GM10248 (cell line): ENCODE measurements around the gene DRAP1.

ENCODE experiments used
- CTCF ChIA-PET: fragments of 300-600 bp; sonication (Branson Sonifier 250); formaldehyde crosslinking; extraction: SDS; loops from one replicate; lab custom pipeline; 2021; ENCODE audit warnings: antibody characterized with exemption; lab: Yijun Ruan, JAX
- POLR2A ChIA-PET: fragments of 350-650 bp; sonication (Branson Sonifier 250); formaldehyde crosslinking; extraction: SDS; loops from one replicate; lab custom pipeline; 2020; ENCODE audit warnings: antibody characterized with exemption; lab: Yijun Ruan, JAX
- DNase-seq: peaks from one replicate; pipeline ENCODE4 v3.0.0; 2012; ENCODE audit errors: extremely low spot score
- CTCF ChIP-seq: IDR thresholded peaks from 2 replicates; pipeline ENCODE4 v1.5.1; 2012; ENCODE audit warnings: mild to moderate bottlenecking, low read depth; ENCODE audit errors: extremely low read depth, missing control alignments, control extremely low read depth

The DRAP1 gene

GRCh38 chr11:65912845-65913244, 6.4 kb upstream of the DRAP1 start:
- TF ChIP-seq CTCF: no peak
- peak; percentile 52 for DNase-seq
- ChIA-PET CTCF (interaction anchor here (1.0 to 2.9 kb wide), 6 partner anchors 10 to 201 kb away, joined by 3 to 15 read pairs (median 6); partner anchors contain the start of genes FIBP and KAT5), POLR2A (no interaction called here)

- POLR2A ChIA-PET: interaction anchor here (1.2 kb wide), 1 partner anchor 23 kb away, joined by 4 read pairs; no protein-coding TSS in a partner anchor
- DNase-seq: no peak
- no peak for TF ChIP-seq CTCF
- CTCF ChIA-PET: interaction anchor here (1.2 to 1.7 kb wide), 4 partner anchors 23 to 523 kb away, joined by 3 to 7 read pairs (median 4); partner anchors contain the start of genes CCDC85B and MRPL11
Measured at GRCh38 chr11:65915101-65915820, 4.0 kb upstream of the DRAP1 start.

- ChIA-PET CTCF (interaction anchor here (1.2 to 1.7 kb wide), 3 partner anchors 25 to 523 kb away, joined by 3 to 7 read pairs (median 4); partner anchors contain the start of genes CCDC85B and MRPL11), POLR2A (interaction anchor here (1.2 kb wide), 1 partner anchor 23 kb away, joined by 4 read pairs; no protein-coding TSS in a partner anchor)
- no peak for TF ChIP-seq CTCF
- no peak for DNase-seq
Measured at GRCh38 chr11:65915821-65916251, 3.4 kb upstream of the DRAP1 start.

- ChIA-PET CTCF (interaction anchor here (0.9 to 1.7 kb wide), 4 partner anchors 15 to 522 kb away, joined by 3 to 7 read pairs (median 4); partner anchors contain the start of genes CCDC85B and MRPL11), POLR2A (no interaction called here)
- DNase-seq: no peak
- TF ChIP-seq CTCF: no peak
Measured at GRCh38 chr11:65916391-65916790, 2.8 kb upstream of the DRAP1 start.

- no peak for TF ChIP-seq CTCF
- no peak for DNase-seq
- ChIA-PET CTCF (interaction anchor here (0.9 to 1.6 kb wide), 3 partner anchors 11 to 128 kb away, joined by 3 to 5 read pairs (median 4); no protein-coding TSS in a partner anchor), POLR2A (interaction anchor here (0.6 kb wide), 2 partner anchors 54 to 1156 kb away, joined by 3 to 7 read pairs; no protein-coding TSS in a partner anchor)
Measured at GRCh38 chr11:65917077-65917433, 2.2 kb upstream of the DRAP1 start.

GRCh38 chr11:65917434-65918210, 1.6 kb upstream of the DRAP1 start:
- TF ChIP-seq CTCF: no peak
- ChIA-PET POLR2A (interaction anchor here (0.6 kb wide), 2 partner anchors 53 to 1157 kb away, joined by 3 to 7 read pairs; no protein-coding TSS in a partner anchor), CTCF (interaction anchor here (0.9 to 1.9 kb wide), 6 partner anchors 11 to 127 kb away, joined by 3 to 9 read pairs (median 4); partner anchors contain the start of genes CCDC85B and FIBP)
- DNase-seq: no peak
